B cell (primary cell): ENCODE measurements around the gene AMOTL1. TPM values are rescaled to one million over a fixed set of nuclear protein-coding genes. Genes with fewer than 3 reads are reported as not detected.

ENCODE experiments used
- ATAC-seq: fragments of 200-7000 bp; cut with Tn5 transposase; one replicate; pipeline ENCODE4 v1.10.0; 2021; ENCODE audit warnings: low read depth, mild to moderate bottlenecking, moderate number of reproducible peaks, moderate library complexity
- CTCF ChIA-PET: fragments of 350-600 bp; sonication (Branson Sonifier 250); formaldehyde crosslinking; loops from one replicate; lab custom pipeline; 2021; ENCODE audit warnings: antibody characterized with exemption, inconsistent platforms; lab: Charles Lee
- POLR2A ChIA-PET: fragments of 350-600 bp; sonication (Branson Sonifier 250); formaldehyde crosslinking; loops from one replicate; lab custom pipeline; 2021; ENCODE audit warnings: antibody characterized with exemption; lab: Charles Lee
- DNase-seq: peaks from one replicate; pipeline ENCODE4 v3.0.0; 2013
- H2AFZ ChIP-seq: 2 replicates; pipeline ENCODE4 v1.6.1; 2012; ENCODE audit warnings: mild to moderate bottlenecking, low read depth, low read length; ENCODE audit not compliant: insufficient read depth, poor library complexity, severe bottlenecking
- H3K27ac ChIP-seq, 2 donors: 1 replicate in 1 of 2; 2 replicates in 1 of 2; pipeline ENCODE4 v1.5.1; 2012 to 2013; ENCODE audit warnings: low read length in 2 of 2, mild to moderate bottlenecking in 2 of 2, moderate library complexity in 1 of 2
- H3K27me3 ChIP-seq, 4 experiments: fragments of 200-600 bp in 1 of 4; sonication (generic) in 1 of 4; replicated peaks in 1 of 4; 1 replicate in 2 of 4; 2 replicates in 2 of 4; pipeline versions ENCODE4 v1.6.1 to v1.7.0; 2013 to 2016; ENCODE audit warnings: low read length in 3 of 4, mild to moderate bottlenecking in 2 of 4, mixed read lengths in 1 of 4, moderate library complexity in 1 of 4; ENCODE audit not compliant: insufficient read depth in 4 of 4, control insufficient read depth in 3 of 4; ENCODE audit errors: control extremely low read depth in 1 of 4
- H3K36me3 ChIP-seq, 2 experiments: replicated peaks in 1 of 2; 1 replicate in 1 of 2; 2 replicates in 1 of 2; pipeline versions ENCODE4 v1.6.1 to v1.7.1; 2013; ENCODE audit warnings: low read length in 1 of 2; ENCODE audit not compliant: insufficient read depth in 2 of 2, control insufficient read depth in 1 of 2; ENCODE audit errors: control extremely low read depth in 1 of 2, extremely low read depth in 1 of 2
- H3K4me1 ChIP-seq, 2 donors: fragments of 200-600 bp in 1 of 2; sonication (generic) in 1 of 2; 1 replicate in 1 of 2; 2 replicates in 1 of 2; pipeline versions ENCODE4 v1.5.1 to v1.6.1; 2013 to 2017; ENCODE audit warnings: low read length in 2 of 2; ENCODE audit not compliant: control insufficient read depth in 2 of 2, insufficient read depth in 2 of 2
- H3K4me2 ChIP-seq: replicated peaks from 2 replicates; pipeline ENCODE3; 2012; ENCODE audit warnings: mild to moderate bottlenecking, low read depth, low read length; ENCODE audit not compliant: poor library complexity, severe bottlenecking
- H3K4me3 ChIP-seq, 5 experiments: fragments of 200-600 bp in 1 of 5; sonication (generic) in 1 of 5; 1 replicate in 3 of 5; 2 replicates in 2 of 5; pipeline versions ENCODE4 v1.5.1 to v1.7.0; 2011 to 2016; ENCODE audit warnings: low read length in 4 of 5, mild to moderate bottlenecking in 4 of 5, low read depth in 2 of 5, control low read depth in 1 of 5, moderate library complexity in 1 of 5; ENCODE audit not compliant: insufficient read depth in 1 of 5; ENCODE audit errors: control extremely low read depth in 1 of 5, extremely low read depth in 1 of 5
- H3K79me2 ChIP-seq: fragments of 200-600 bp; sonication (generic); one replicate; pipeline ENCODE4 v1.6.0; 2016; ENCODE audit warnings: low read length; ENCODE audit not compliant: control insufficient read depth, insufficient read depth
- H3K9ac ChIP-seq: fragments of 200-600 bp; sonication (generic); 2 replicates; pipeline ENCODE4 v1.6.1; 2017; ENCODE audit warnings: mild to moderate bottlenecking, low read length, moderate library complexity
- H3K9me3 ChIP-seq, 3 donors: one replicate each; pipeline versions ENCODE4 v1.6.1 to v1.7.1; 2013; ENCODE audit warnings: low read length in 2 of 3; ENCODE audit not compliant: control insufficient read depth in 2 of 3, insufficient read depth in 1 of 3; ENCODE audit errors: control extremely low read depth in 1 of 3
- H4K20me1 ChIP-seq: 2 replicates; pipeline ENCODE4 v1.6.0; 2012; ENCODE audit warnings: mild to moderate bottlenecking, low read length; ENCODE audit not compliant: insufficient read depth, control insufficient read depth, poor library complexity, severe bottlenecking
- H3K27ac Mint-ChIP-seq: one replicate; pipeline ENCODE4 v1.8.0; 2021; ENCODE audit warnings: mixed read lengths
- H3K27me3 Mint-ChIP-seq: one replicate; pipeline ENCODE4 v1.8.0; 2021; ENCODE audit warnings: mixed read lengths
- H3K4me1 Mint-ChIP-seq: one replicate; pipeline ENCODE4 v1.8.0; 2021; ENCODE audit warnings: mixed read lengths
- H3K4me3 Mint-ChIP-seq: one replicate; pipeline ENCODE4 v1.8.0; 2021; ENCODE audit warnings: mixed read lengths
- H3K9me3 Mint-ChIP-seq: one replicate; pipeline ENCODE4 v1.8.0; 2022; ENCODE audit warnings: mixed read lengths; ENCODE audit not compliant: insufficient read depth
- EZH2 ChIP-seq: IDR thresholded peaks from 2 replicates; pipeline ENCODE4 v1.6.1; 2012; ENCODE audit warnings: borderline replicate concordance, low read depth, mild to moderate bottlenecking, moderate library complexity, low read length; ENCODE audit not compliant: insufficient read depth, poor library complexity, severe bottlenecking
- WGBS: methylation state at CpG from one replicate; pipeline ENCODE4 v1.1.5; 2013; ENCODE audit warnings: missing lambda C conversion rate; ENCODE audit not compliant: insufficient coverage; 5-methylcytosine and 5-hydroxymethylcytosine counted together
- intact Hi-C: fragments of 100-400 bp; cut with micrococcal nuclease; formaldehyde crosslinking; loops from one replicate; pipeline ENCODE4 v1.10.0; 2022
- polyA plus RNA-seq: library from polyadenylated mRNA; depleted of rRNA; stranded (reverse); fragments of >200 nt; gene quantifications from 2 replicates; pipeline ENCODE4 v1.2.3, GENCODE V29; 2012
- total RNA-seq, 2 donors: library from RNA; stranded (reverse); fragments of 120-200 nt in 1 of 2; gene quantifications; 1 replicate in 1 of 2; 2 replicates in 1 of 2; pipeline versions ENCODE4 v1.2.3 to v1.2.4, GENCODE V29; 2013 to 2022
- TF ChIP-seq, protein P1 (sequence below): fragments of 200-600 bp; IDR thresholded peaks from one replicate; pipeline ENCODE4 v1.8.0; 2022; ENCODE audit warnings: antibody characterized with exemption, mild to moderate bottlenecking

Gene AMOTL1
- total and polyA plus RNA-seq, 2 donors (not counting 1 experiment from before 2014, with no cell fraction given), result 0.04 to 0.30 TPM

DNA sequence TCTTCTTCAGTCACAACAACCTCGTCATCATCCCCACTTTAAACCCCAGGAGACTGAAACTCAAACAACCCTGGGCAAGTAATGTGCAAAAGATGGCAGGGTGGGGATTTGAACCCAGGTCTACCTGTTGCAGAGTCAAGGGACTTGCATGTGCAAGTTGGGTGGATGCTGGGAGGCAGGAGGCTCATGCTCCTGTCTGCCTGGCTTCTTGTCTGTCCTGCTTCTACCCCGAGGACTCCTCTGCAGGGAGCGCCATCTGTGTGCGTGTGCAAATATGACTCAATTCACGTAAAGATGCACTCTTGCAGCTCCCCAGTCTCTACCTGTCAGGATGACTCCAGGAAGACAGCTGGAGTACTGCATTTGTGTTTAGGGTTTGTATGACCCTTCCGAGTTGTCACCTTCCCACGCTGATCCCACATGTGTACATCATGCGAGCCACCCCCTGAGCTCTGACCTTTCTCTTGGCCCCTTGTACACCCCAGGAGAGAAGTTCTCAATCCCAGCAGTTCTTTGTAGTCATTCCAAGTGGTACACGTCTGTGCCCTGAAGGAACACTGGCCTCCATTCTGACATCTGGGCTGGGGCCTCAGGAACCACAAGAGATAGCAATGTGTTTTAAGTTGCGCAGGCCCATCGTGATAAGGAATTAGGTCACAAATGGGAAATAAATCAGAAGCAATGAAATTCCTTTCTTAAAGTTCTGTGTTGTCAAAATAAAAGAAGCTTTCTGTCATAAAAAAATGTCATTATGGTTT is 109.5 kb downstream of the AMOTL1 start:
- Mint-ChIP-seq H3K27ac (no peak overlapping the region), H3K4me3 (no peak overlapping the region), H3K9me3 (no peaks in the 10 kb centered on the region), H3K27me3 (peaks cover 7% of the 10 kb centered on the region), H3K4me1 (peaks cover 12% of the 10 kb centered on the region)
- Histone ChIP-seq H3K36me3 (no peaks in the 10 kb centered on the region), H2AFZ (peak overlapping the region; percentile 62), H3K27me3 (no peaks in the 10 kb centered on the region), H4K20me1 (no peaks in the 10 kb centered on the region), H3K9ac (no peak overlapping the region), H3K9me3 (no peaks in the 10 kb centered on the region), H3K4me2 (no peak overlapping the region), H3K79me2 (no peaks in the 10 kb centered on the region), H3K4me3 (no peak overlapping the region), H3K27ac (no peak overlapping the region), H3K4me1 (peaks cover 6 to 10% of the 10 kb centered on the region in 2 donors)
- intact Hi-C loops, result no loop called here
- POLR2A ChIA-PET, result interaction anchor here (0.6 kb wide), 1 partner anchor 54 kb away, joined by 3 read pairs; no protein-coding TSS in a partner anchor
- DNase-seq (no peak), ATAC-seq (no peak)
- 85% methylated on average over 8 of the region's 11 CpGs for WGBS
- CTCF ChIA-PET, result no interaction called here
- TF ChIP-seq EZH2, result no peak
- TF ChIP-seq, protein P1, sequence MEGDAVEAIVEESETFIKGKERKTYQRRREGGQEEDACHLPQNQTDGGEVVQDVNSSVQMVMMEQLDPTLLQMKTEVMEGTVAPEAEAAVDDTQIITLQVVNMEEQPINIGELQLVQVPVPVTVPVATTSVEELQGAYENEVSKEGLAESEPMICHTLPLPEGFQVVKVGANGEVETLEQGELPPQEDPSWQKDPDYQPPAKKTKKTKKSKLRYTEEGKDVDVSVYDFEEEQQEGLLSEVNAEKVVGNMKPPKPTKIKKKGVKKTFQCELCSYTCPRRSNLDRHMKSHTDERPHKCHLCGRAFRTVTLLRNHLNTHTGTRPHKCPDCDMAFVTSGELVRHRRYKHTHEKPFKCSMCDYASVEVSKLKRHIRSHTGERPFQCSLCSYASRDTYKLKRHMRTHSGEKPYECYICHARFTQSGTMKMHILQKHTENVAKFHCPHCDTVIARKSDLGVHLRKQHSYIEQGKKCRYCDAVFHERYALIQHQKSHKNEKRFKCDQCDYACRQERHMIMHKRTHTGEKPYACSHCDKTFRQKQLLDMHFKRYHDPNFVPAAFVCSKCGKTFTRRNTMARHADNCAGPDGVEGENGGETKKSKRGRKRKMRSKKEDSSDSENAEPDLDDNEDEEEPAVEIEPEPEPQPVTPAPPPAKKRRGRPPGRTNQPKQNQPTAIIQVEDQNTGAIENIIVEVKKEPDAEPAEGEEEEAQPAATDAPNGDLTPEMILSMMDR, result no peak

DNA sequence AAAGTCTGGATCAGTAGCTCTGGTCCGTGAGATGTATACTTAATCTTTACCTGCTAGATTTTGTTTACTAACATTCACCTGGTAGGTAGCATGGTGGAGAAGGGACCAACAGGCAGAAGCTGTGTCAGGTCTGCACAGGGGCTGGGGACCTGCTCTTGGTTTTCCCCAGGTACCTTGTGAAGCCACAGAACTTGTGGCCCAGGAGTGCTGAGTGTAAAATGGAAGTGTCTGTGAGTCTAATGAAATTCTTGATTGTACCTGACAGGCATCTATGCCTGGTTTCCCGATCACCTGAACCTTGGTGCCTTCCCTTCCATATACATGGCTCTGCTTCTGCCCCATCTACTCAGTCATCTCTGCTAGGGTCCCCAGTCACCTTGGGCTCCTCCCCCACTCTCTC is 110.8 kb downstream of the AMOTL1 start:
- Histone ChIP-seq H3K9me3 (no peaks in the 10 kb centered on the region), H3K79me2 (no peaks in the 10 kb centered on the region), H3K4me2 (no peak overlapping the region), H3K4me3 (no peak overlapping the region), H3K27me3 (no peaks in the 10 kb centered on the region), H4K20me1 (no peaks in the 10 kb centered on the region), H3K4me1 (peaks cover 6 to 10% of the 10 kb centered on the region in 2 donors), H3K36me3 (no peaks in the 10 kb centered on the region), H2AFZ (no peak overlapping the region), H3K9ac (no peak overlapping the region), H3K27ac (no peak overlapping the region)
- no peak overlapping the region for H3K27ac Mint-ChIP-seq
- H3K27me3 Mint-ChIP-seq, result peaks cover 7% of the 10 kb centered on the region
- peaks cover 12% of the 10 kb centered on the region for H3K4me1 Mint-ChIP-seq
- no peak for TF ChIP-seq EZH2
- TF ChIP-seq, protein P1, result no peak
- no peak overlapping the region for H3K4me3 Mint-ChIP-seq
- intact Hi-C loops, result no loop called here
- ChIA-PET POLR2A (no interaction called here), CTCF (no interaction called here)
- no peaks in the 10 kb centered on the region for H3K9me3 Mint-ChIP-seq
- WGBS, result 100% methylated on average over 1 of the region's 2 CpGs
- DNase-seq (no peak), ATAC-seq (no peak)
